WI38 (cell line): ENCODE results near the gene PNMT.

Source experiments
- H3K4me3 ChIP-seq: 2 replicates; pipeline ENCODE4 v1.5.1; 2011; ENCODE audit warnings: low read depth, mild to moderate bottlenecking, control low read depth, low read length
- TF ChIP-seq, protein P1 (sequence below): IDR thresholded peaks from 2 replicates; pipeline ENCODE4 v1.5.1; 2012; ENCODE audit warnings: low read depth, mild to moderate bottlenecking, control low read depth, low read length

PNMT gene

GRCh38 chr17:39659279-39660010 is 8.8 kb upstream of the PNMT start:
- no peak overlapping the region for H3K4me3 ChIP-seq
- TF ChIP-seq, protein P1, sequence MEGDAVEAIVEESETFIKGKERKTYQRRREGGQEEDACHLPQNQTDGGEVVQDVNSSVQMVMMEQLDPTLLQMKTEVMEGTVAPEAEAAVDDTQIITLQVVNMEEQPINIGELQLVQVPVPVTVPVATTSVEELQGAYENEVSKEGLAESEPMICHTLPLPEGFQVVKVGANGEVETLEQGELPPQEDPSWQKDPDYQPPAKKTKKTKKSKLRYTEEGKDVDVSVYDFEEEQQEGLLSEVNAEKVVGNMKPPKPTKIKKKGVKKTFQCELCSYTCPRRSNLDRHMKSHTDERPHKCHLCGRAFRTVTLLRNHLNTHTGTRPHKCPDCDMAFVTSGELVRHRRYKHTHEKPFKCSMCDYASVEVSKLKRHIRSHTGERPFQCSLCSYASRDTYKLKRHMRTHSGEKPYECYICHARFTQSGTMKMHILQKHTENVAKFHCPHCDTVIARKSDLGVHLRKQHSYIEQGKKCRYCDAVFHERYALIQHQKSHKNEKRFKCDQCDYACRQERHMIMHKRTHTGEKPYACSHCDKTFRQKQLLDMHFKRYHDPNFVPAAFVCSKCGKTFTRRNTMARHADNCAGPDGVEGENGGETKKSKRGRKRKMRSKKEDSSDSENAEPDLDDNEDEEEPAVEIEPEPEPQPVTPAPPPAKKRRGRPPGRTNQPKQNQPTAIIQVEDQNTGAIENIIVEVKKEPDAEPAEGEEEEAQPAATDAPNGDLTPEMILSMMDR, result no peak

GRCh38 chr17:39660011-39660360 is 8.3 kb upstream of the PNMT start:
- no peak overlapping the region for H3K4me3 ChIP-seq
- TF ChIP-seq, protein P1, result no peak

DNA sequence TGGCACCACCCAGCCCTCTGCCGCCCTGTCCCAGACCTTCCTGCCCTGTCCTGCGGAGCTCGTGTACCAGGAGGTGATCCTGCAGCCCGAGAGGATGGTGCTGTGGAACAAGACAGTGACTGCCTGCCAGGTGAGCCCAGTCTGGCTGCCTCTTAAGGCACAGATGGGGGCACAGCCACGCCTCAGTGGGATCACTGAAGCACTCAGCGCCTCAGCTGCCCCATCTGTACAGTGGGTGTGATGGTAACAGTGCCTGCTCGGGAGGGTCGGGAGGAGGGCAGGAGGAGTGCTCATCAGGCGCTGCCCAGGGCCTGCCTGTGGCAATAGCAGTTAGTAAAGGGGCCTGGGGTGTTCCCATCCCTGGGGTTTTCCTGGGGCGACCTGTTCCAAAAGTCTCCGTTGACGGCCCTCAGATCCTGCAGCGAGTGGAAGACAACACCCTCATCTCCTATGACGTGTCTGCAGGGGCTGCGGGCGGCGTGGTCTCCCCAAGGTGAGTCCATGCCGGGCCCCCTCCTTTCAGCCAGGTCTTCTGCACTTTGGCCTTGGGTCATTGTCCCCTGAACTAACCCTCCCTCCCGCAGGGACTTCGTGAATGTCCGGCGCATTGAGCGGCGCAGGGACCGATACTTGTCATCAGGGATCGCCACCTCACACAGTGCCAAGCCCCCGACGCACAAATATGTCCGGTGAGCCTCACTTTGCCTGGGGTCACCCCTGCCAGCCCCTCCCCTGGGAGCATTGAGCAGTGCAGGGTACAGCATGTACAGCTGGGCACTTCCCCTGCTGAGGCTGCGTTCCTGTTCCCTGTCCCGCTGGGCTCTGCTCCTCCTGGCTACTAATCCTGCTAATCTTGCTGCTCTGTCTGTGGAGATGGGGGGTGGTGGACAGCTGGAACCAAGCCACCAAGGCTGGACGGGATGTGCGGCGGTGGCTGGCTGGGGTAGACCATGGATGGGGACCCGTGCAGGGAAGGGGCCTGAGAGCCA is 7.6 kb upstream of the PNMT start:
- no peak overlapping the region for H3K4me3 ChIP-seq
- TF ChIP-seq, protein P1, result no peak

DNA sequence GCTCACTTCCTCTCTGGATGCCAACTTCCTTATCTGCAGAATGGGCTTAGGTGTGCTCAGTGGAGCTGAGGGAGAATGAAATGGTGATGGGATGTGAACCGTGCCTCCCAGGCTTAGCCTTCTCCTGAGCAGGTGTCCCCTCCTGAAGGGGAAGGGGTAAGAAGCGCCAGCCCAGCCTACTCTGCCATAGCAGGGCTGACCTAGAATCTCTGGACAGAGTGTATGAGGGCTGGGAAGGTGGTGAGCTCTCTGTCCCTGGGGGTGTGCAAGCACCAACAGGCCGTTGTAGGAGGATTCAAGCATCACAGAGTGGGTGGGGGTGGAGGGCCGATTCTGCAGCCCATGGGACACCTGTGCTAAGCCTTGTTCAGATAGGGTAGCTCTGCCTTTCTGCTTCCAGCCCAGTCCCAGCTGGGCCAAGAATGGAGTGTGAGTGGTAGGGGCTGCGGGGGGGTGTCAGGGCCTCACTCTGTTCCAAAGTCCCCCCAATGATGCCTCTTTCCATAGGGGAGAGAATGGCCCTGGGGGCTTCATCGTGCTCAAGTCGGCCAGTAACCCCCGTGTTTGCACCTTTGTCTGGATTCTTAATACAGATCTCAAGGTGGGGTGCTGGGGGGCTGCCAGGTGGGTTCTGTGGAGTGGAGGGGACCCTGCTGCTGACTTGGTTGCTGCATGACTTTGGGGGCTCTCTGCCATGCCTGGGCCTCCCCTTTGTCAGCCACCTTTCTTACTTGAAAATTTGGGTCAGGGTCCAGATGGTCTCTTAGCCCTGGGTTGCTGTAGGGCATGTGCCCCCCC is 6.3 kb upstream of the PNMT start:
- TF ChIP-seq, protein P1, result no peak
- H3K4me3 ChIP-seq, result no peak overlapping the region

DNA sequence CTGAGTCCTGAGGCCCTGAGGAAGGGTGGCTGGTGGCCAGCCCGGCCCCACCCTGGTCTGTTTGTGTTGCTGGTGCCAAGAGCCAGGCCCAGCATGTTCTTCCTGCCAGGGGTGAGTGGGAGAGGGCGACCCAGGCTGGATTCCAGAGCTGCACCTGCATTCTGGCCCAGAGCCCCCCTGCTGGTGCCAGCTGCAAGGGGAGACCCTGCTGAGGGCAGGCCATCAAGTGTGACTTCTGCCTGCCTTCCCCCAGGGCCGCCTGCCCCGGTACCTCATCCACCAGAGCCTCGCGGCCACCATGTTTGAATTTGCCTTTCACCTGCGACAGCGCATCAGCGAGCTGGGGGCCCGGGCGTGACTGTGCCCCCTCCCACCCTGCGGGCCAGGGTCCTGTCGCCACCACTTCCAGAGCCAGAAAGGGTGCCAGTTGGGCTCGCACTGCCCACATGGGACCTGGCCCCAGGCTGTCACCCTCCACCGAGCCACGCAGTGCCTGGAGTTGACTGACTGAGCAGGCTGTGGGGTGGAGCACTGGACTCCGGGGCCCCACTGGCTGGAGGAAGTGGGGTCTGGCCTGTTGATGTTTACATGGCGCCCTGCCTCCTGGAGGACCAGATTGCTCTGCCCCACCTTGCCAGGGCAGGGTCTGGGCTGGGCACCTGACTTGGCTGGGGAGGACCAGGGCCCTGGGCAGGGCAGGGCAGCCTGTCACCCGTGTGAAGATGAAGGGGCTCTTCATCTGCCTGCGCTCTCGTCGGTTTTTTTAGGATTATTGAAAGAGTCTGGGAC is 5.5 kb upstream of the PNMT start:
- H3K4me3 ChIP-seq, result no peak overlapping the region

DNA sequence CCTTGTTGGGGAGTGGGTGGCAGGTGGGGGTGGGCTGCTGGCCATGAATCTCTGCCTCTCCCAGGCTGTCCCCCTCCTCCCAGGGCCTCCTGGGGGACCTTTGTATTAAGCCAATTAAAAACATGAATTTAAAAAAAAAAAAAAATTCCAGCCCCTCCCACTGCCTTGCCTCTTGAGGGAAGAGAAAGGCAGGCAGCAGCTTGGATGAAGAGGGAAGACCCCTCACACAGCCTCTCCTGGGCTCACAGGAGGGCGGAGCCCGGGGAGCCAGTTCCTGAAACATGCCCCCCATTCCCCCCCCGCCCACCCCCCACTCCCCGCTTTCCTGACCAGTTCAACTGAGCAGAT is 4.9 kb upstream of the PNMT start:
- TF ChIP-seq, protein P1, result no peak

More for the DNA sequence above, 5.5 kb upstream of the PNMT start:
- TF ChIP-seq, protein P1, result no peak

More for the DNA sequence above, 4.9 kb upstream of the PNMT start:
- no peak overlapping the region for H3K4me3 ChIP-seq
